GM12892 (cell line): ENCODE results near the gene ADAMTSL1.

Source experiments
- DNase-seq: peaks from one replicate; pipeline ENCODE4 v3.0.0; 2011; ENCODE audit not compliant: insufficient read length
- FAIRE-seq: peaks from 2 replicates; lab custom pipeline; 2011; peaks lifted over from hg19 to GRCh38; lab: Jason Lieb, UNC
- POLR2A ChIP-seq: IDR thresholded peaks from 2 replicates; pipeline ENCODE4 v1.6.1; 2011; ENCODE audit warnings: low read depth, low read length, control low read depth
- POLR2AphosphoS5 ChIP-seq: IDR thresholded peaks from 2 replicates; pipeline ENCODE4 v1.6.1; 2011; ENCODE audit warnings: low read depth, low read length, control low read depth
- TAF1 ChIP-seq: IDR thresholded peaks from 2 replicates; pipeline ENCODE4 v1.6.1; 2011; ENCODE audit warnings: low read depth, mild to moderate bottlenecking, control low read depth, low read length, borderline replicate concordance

ADAMTSL1 gene

DNA sequence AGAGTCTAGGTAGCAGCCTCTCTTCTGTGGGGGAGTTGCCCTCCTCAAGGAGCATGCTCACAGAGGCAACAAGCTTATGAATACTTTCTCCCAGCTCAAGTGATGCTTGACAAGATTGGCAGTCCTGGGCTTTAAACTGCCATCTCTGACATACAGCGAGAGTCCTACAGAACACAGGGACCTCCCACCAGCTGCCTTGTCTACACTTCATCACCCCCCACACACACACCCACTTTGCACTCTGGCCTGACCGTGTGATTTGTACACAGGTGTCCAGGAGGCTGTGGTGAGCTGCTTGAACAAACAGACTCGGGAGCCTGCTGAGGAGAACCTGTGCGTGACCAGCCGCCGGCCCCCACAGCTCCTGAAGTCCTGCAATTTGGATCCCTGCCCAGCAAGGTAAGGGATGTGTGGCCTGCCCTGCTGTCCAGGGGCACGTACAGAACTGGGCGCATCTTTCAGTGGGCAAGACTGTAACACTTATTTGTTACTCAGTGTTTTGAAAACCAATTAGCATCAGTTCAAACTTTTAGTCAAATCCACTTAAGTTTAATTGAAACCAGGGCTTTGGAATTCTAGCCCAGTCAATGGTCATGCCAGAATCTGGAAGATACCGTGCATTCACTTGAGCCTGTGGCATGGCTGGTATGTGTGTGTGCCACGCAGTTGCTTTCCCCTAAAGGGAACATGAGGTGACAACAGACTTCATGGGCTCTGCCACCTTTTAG, 247.5 kb downstream of the ADAMTSL1 start:
- DNase-seq (no peak), FAIRE-seq (no peak)

GRCh38 chr9:18721995-18722310, 248.0 kb downstream of the ADAMTSL1 start:
- TF ChIP-seq POLR2AphosphoS5 (no peak), TAF1 (no peak)
- DNase-seq (no peak), FAIRE-seq (no peak)

More for the DNA sequence above, 247.5 kb downstream of the ADAMTSL1 start:
- TF ChIP-seq POLR2A (no peak), POLR2AphosphoS5 (no peak), TAF1 (no peak)

GRCh38 chr9:18722882-18723281, 248.9 kb downstream of the ADAMTSL1 start:
- FAIRE-seq (no peak), DNase-seq (no peak)
- TF ChIP-seq POLR2AphosphoS5 (no peak), POLR2A (no peak), TAF1 (no peak)

DNA sequence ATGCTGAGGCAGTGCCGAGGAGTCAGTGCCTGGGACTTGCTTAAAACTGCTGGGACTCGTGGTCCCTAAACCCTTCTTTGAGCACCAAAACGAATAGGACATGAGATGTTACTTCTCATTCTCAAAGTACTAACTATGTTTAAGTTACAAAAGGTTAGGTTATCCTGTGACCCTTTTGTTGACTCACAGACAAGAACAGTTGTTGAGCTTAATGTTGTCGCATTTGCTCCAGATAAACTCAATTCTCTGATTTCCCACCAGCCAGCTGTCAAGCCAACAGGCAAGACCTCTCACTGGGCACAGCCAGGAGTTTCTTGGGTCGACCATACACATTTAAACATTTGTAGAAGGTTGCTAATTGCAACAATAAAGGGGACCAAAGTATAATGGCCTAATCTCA, 249.4 kb downstream of the ADAMTSL1 start:
- FAIRE-seq (no peak), DNase-seq (no peak)
- TF ChIP-seq POLR2A (no peak), TAF1 (no peak), POLR2AphosphoS5 (no peak)

GRCh38 chr9:18726546-18726945, 252.6 kb downstream of the ADAMTSL1 start:
- DNase-seq (no peak), FAIRE-seq (no peak)
- TF ChIP-seq POLR2A = no peak
- no peak for TF ChIP-seq TAF1
- no peak for TF ChIP-seq POLR2AphosphoS5

DNA sequence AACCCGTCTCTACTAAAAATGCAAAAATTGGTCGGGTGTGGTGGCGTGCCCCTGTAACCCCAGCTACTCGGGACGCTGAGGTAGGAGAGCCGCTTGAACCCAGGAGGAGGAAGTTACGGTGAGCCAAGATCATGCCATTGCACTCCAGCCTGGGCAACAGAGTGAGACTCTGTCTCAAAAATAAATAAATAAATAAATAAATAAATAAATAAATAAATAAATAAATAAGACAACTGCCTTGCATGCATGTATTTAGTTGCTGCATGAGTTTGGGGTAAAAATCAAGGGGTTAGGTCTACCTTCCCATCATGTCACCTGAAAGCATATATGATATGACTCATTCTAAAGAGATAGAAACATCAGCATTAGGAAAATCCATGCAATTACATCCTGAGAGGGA, 254.0 kb downstream of the ADAMTSL1 start:
- TF ChIP-seq TAF1 (no peak), POLR2A (no peak), POLR2AphosphoS5 (no peak)
- FAIRE-seq (no peak), DNase-seq (no peak)

DNA sequence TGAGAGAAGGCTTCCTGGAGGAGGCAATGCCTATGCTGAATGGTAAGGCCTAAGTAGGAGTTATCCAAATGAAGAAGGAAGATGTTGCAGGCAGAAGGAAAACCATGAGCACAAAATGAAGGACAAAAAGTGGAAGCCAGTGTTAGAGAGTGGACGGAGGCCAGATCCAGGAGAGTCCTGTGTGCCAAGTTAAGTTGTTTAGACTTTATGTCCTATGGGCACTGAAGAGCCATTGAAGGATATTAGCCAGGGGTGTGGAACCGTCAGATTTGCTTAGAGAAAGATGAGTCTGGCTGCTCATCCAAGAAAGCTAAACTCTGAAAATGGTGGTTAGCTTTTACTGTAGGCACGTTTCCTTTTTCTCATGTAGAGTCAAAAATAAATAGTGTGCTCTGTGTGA, 254.7 kb downstream of the ADAMTSL1 start:
- TF ChIP-seq POLR2AphosphoS5 (no peak), POLR2A (no peak), TAF1 (no peak)
- no peak for FAIRE-seq
- no peak for DNase-seq

DNA sequence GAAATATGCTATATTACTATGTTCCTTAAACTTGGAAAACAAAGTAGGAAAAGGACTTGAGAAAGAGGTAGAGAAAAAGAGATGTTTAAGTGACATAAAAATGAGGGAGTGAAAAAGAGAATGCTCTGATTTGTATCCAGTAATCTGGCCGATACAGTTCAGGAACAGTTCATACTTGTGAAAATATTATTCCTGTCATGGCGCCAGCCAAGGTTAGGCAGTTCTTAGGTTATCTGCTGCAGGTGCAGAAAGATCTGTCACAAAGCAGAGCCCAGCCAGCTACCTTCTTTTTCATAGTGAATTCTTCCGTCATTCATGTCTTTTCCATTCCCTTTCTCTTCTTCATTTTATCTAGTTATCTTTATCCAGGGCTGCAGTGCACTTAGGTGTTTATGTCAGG, 256.3 kb downstream of the ADAMTSL1 start:
- TF ChIP-seq TAF1 = no peak
- TF ChIP-seq POLR2A = no peak
- TF ChIP-seq POLR2AphosphoS5 = no peak
- no peak for DNase-seq
- no peak for FAIRE-seq

GRCh38 chr9:18739127-18739526, 265.2 kb downstream of the ADAMTSL1 start:
- FAIRE-seq (no peak), DNase-seq (no peak)
- TF ChIP-seq POLR2AphosphoS5 (no peak), POLR2A (no peak), TAF1 (no peak)

DNA sequence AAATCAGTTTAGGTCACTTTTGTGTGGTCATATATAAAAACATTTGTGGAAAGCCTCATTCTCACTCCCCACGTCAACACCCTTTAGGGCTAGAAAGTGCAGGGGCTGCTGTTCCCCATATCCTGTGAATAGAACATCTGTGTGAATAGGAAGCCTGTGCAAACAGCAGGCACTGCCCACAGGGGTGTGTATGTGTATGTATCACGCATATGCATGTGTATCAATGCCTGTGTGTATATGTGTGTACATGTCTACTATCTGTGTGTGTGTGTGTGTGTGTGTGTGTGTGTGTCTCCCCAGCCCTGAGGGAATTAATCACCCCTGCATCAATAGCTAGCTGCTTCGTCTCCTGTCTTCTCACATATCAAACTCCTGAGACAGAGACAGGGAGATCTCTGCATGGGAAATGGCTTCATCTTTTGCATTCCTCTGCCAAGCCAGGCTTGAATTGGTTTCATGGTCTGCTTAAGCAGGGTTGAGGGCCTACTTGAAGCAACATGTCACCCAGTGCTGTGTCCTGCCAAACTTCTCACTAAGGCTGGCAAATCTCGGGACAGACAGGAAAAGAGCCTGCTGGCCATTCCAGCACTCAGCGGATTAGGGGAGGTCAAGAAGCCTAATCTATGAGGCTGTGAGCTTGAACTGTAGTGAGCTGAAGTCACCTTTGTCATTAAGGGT, 265.8 kb downstream of the ADAMTSL1 start:
- DNase-seq = no peak
- no peak for FAIRE-seq

GRCh38 chr9:18741359-18741758, 267.4 kb downstream of the ADAMTSL1 start:
- TF ChIP-seq POLR2AphosphoS5 (no peak), POLR2A (no peak), TAF1 (no peak)
- FAIRE-seq = no peak
- no peak for DNase-seq

More for the DNA sequence above, 265.8 kb downstream of the ADAMTSL1 start:
- no peak for TF ChIP-seq POLR2AphosphoS5
- no peak for TF ChIP-seq POLR2A
- TF ChIP-seq TAF1 = no peak

DNA sequence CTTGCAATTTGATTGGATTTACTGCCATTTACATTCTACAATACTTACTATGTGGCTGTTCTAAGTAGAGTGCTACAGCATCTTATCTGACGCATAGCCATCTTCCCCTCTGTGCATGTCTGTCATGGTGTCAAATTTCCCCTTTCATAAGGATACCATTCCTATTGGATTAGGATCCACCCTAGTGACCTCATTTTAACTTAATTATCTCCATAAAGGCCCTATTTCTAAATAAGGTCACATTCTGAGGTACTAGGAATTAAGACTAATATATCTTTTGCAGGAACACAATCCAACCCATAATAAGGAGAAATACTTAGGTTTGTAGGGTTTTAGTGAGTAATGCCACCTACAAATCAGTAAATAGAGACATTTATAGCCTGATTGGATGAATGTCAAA, 268.0 kb downstream of the ADAMTSL1 start:
- FAIRE-seq = no peak
- DNase-seq = no peak
- TF ChIP-seq TAF1 = no peak
- TF ChIP-seq POLR2AphosphoS5 = no peak
- TF ChIP-seq POLR2A = no peak
